PC-3 (cell line): Measurements from ENCODE around the gene CDC6. TPM values are rescaled to one million over a fixed set of nuclear protein-coding genes. Genes with fewer than 3 reads are reported as not detected.

Source experiments
- ATAC-seq: fragments of 200-7000 bp; cut with Tn5 transposase; 2 replicates; pipeline ENCODE4 v1.9.1; 2020; ENCODE audit warnings: mild to moderate bottlenecking, moderate library complexity
- BruUV-seq: library from RNA; stranded (reverse); fragments of 400-500 nt; replicated peaks from 2 replicates; lab custom pipeline; 2021; lab: Mats Ljungman, UMichigan
- CTCF ChIA-PET: fragments of 300-600 bp; sonication (Branson Sonifier 250); formaldehyde crosslinking; loops from one replicate; lab custom pipeline; 2022; ENCODE audit warnings: antibody characterized with exemption; lab: Charles Lee
- POLR2A ChIA-PET: fragments of 300-600 bp; sonication (Branson Sonifier 250); formaldehyde crosslinking; loops from one replicate; lab custom pipeline; 2022; ENCODE audit warnings: antibody characterized with exemption; ENCODE audit not compliant: unreplicated experiment; lab: Charles Lee
- DNase-seq: peaks from one replicate; pipeline ENCODE4 v3.0.0-alpha.2; 2015
- H2AFZ ChIP-seq: fragments of 300-600 bp; sonication (generic); 2 replicates; pipeline ENCODE4 v1.6.0; 2016; ENCODE audit warnings: antibody characterized with exemption, low read length
- H3F3A ChIP-seq: fragments of 300-600 bp; sonication (generic); one replicate; pipeline ENCODE4 v1.6.0; 2017; ENCODE audit warnings: antibody characterized with exemption, low read length, control low read depth, mild to moderate bottlenecking; ENCODE audit not compliant: unreplicated experiment
- H3K27ac ChIP-seq: fragments of 300-600 bp; sonication (generic); 2 replicates; pipeline ENCODE4 v1.5.1; 2016; ENCODE audit warnings: mild to moderate bottlenecking, low read length
- H3K27me3 ChIP-seq: fragments of 300-600 bp; sonication (generic); 2 replicates; pipeline ENCODE4 v1.6.1; 2016; ENCODE audit warnings: low read length, mixed read lengths
- H3K36me3 ChIP-seq: fragments of 300-600 bp; sonication (generic); 2 replicates; pipeline ENCODE4 v1.6.1; 2016; ENCODE audit warnings: low read depth, mixed run types, low read length, mixed read lengths
- H3K4me1 ChIP-seq: fragments of 300-600 bp; sonication (generic); 2 replicates; pipeline ENCODE4 v1.5.1; 2016; ENCODE audit warnings: low read length; ENCODE audit not compliant: insufficient read depth
- H3K4me2 ChIP-seq: fragments of 300-600 bp; sonication (generic); 2 replicates; pipeline ENCODE4 v1.6.0; 2016; ENCODE audit warnings: low read length
- H3K4me3 ChIP-seq: fragments of 300-600 bp; sonication (generic); 2 replicates; pipeline ENCODE4 v1.5.1; 2016; ENCODE audit warnings: mild to moderate bottlenecking, low read length, mixed read lengths
- H3K79me2 ChIP-seq: fragments of 300-600 bp; sonication (generic); 2 replicates; pipeline ENCODE4 v1.6.1; 2017; ENCODE audit warnings: low read length, mixed read lengths
- H3K9ac ChIP-seq: fragments of 300-600 bp; sonication (generic); 2 replicates; pipeline ENCODE4 v1.6.0; 2016; ENCODE audit warnings: mild to moderate bottlenecking, low read length
- H3K9me2 ChIP-seq: fragments of 300-600 bp; sonication (generic); replicated peaks from 2 replicates; pipeline ENCODE4 v1.6.1; 2016; ENCODE audit warnings: mixed run types, low read length, mixed read lengths
- H3K9me3 ChIP-seq: fragments of 300-600 bp; sonication (generic); 2 replicates; pipeline ENCODE4 v1.6.1; 2016; ENCODE audit warnings: low read length, mixed read lengths
- H4K20me1 ChIP-seq: fragments of 300-600 bp; sonication (generic); 2 replicates; pipeline ENCODE4 v1.6.1; 2016; ENCODE audit warnings: low read length, mixed read lengths
- CTCF ChIP-seq: fragments of 300-600 bp; sonication (generic); conservative IDR thresholded peaks from 2 replicates; pipeline ENCODE4 v1.5.1; 2017; ENCODE audit warnings: antibody characterized with exemption, low read depth, mild to moderate bottlenecking, low read length
- EZH2 ChIP-seq: fragments of 300-600 bp; sonication (generic); IDR thresholded peaks from one replicate; pipeline ENCODE4 v1.6.1; 2017; ENCODE audit warnings: antibody characterized with exemption, mild to moderate bottlenecking, low read length; ENCODE audit not compliant: unreplicated experiment
- EZH2phosphoT487 ChIP-seq: fragments of 300-600 bp; sonication (generic); IDR thresholded peaks from 2 replicates; pipeline ENCODE4 v1.6.1; 2018; ENCODE audit warnings: mild to moderate bottlenecking, antibody characterized with exemption, low read length, borderline replicate concordance
- intact Hi-C: fragments of 100-400 bp; cut with micrococcal nuclease; formaldehyde crosslinking; loops from 2 replicates; pipeline ENCODE4 v1.9.0; 2023
- total RNA-seq: library from RNA; depleted of rRNA; stranded (reverse); fragments of >200 nt; gene quantifications from 2 replicates; pipeline ENCODE4 v1.2.3, GENCODE V29; 2014

CDC6 gene
- total RNA-seq, 1 experiment from 2014 or later = 48.9 TPM

GRCh38 chr17:40295488-40296436 is 8.1 kb downstream of the CDC6 start:
- Histone ChIP-seq H3K9me3 (no peaks in the 10 kb centered on the region), H3F3A (no peaks in the 10 kb centered on the region), H3K4me3 (no peak overlapping the region), H3K4me1 (no peaks in the 10 kb centered on the region), H4K20me1 (peaks cover 6% of the 10 kb centered on the region; the same call in 1 of the 2 replicates), H3K27me3 (no peaks in the 10 kb centered on the region), H3K27ac (no peak overlapping the region), H3K79me2 (peaks cover 7% of the 10 kb centered on the region), H3K36me3 (peaks cover 50% of the 10 kb centered on the region), H3K9me2 (no peaks in the 10 kb centered on the region), H2AFZ (no peak overlapping the region), H3K4me2 (no peak overlapping the region), H3K9ac (no peak overlapping the region)
- ChIA-PET CTCF (no interaction called here), POLR2A (no interaction called here)
- ATAC-seq = no peak
- no peak for DNase-seq
- intact Hi-C loops = no loop called here
- TF ChIP-seq EZH2 (no peak), CTCF (no peak), EZH2phosphoT487 (no peak)
- no TSS peak for BruUV-seq

GRCh38 chr17:40297511-40297910 is 9.8 kb downstream of the CDC6 start:
- BruUV-seq = no TSS peak
- CTCF ChIA-PET = no interaction called here
- no peak for ATAC-seq

More at GRCh38 chr17:40297511-40297910, 9.8 kb downstream of the CDC6 start:
- H4K20me1 ChIP-seq = no peaks in the 10 kb centered on the region; the same call in 1 of the 2 replicates
- no peak overlapping the region for H3K9ac ChIP-seq
- H3K4me3 ChIP-seq = no peak overlapping the region
- POLR2A ChIA-PET = interaction anchor here (0.7 kb wide), 1 partner anchor 1027 kb away, joined by 3 read pairs; no protein-coding TSS in a partner anchor
- no peak for DNase-seq
- H2AFZ ChIP-seq = no peak overlapping the region
- peaks cover 56% of the 10 kb centered on the region for H3K36me3 ChIP-seq
- H3K4me1 ChIP-seq = no peaks in the 10 kb centered on the region
- H3K27ac ChIP-seq = no peak overlapping the region
- no peaks in the 10 kb centered on the region for H3K9me2 ChIP-seq
- H3K27me3 ChIP-seq = no peaks in the 10 kb centered on the region
- H3K4me2 ChIP-seq = no peak overlapping the region
- TF ChIP-seq EZH2 (no peak), CTCF (no peak), EZH2phosphoT487 (no peak)
- intact Hi-C loops = no loop called here
- no peaks in the 10 kb centered on the region for H3K79me2 ChIP-seq
- no peaks in the 10 kb centered on the region for H3F3A ChIP-seq
- H3K9me3 ChIP-seq = no peaks in the 10 kb centered on the region
